HPDE6-E6E7 (cell line): ENCODE results near the gene TSC22D3.
"Not testable (repeated sequence)": the region's sequence is repeated elsewhere in the genome, so short reads cannot be mapped to it uniquely, and the experiment has no call there.

Experiments
- DNase-seq: peaks from one replicate; pipeline ENCODE4 v3.0.0; 2011; ENCODE audit warnings: missing footprints; ENCODE audit errors: extremely low spot score

The TSC22D3 gene

DNA sequence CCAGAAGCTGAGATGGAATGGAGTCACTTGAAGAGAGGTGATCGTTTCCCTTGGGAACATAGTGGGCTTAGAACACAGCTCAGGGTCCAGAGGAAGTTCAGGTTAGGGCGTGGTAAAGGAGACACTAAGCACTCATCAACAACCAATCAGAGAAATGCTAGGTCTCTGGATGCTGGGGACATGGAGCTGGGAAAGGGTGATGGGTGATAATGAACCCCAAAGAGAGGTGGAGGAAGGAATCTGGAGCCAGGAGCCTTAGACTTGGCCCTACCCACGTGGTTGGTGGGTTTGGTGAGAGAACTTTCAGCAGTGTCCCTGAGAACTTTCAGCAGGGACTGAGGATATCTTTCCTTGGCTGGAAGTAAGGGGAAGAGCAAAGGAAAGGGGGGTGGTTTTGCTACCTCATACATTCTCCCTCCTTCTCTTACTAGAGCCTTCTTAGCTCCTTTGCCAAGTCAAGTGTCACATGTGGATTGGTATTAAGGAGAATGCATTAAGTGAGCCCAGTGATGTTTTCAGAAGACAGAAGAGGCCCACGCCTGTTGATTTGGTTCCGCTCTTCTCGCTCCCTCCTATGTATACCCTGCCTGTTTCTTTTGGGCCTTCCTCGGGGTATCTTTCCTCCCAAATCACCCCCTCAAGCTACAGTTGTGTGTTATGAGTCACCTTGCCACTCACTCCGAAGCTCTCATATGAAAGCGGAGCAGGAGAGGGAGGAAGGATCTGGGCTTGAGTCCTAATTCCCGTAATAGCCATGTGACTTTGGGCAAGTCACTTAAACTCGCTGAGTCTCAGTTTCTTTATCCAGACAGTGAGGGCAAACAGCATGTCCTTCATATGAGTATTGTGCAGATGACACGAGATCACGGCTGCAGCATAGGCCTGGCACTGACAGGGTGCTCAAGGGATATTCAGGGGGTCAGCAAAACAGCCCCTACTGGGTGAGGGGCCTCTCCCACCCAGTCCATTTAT, 63.1 kb downstream of the TSC22D3 start:
- DNase-seq = no peak

DNA sequence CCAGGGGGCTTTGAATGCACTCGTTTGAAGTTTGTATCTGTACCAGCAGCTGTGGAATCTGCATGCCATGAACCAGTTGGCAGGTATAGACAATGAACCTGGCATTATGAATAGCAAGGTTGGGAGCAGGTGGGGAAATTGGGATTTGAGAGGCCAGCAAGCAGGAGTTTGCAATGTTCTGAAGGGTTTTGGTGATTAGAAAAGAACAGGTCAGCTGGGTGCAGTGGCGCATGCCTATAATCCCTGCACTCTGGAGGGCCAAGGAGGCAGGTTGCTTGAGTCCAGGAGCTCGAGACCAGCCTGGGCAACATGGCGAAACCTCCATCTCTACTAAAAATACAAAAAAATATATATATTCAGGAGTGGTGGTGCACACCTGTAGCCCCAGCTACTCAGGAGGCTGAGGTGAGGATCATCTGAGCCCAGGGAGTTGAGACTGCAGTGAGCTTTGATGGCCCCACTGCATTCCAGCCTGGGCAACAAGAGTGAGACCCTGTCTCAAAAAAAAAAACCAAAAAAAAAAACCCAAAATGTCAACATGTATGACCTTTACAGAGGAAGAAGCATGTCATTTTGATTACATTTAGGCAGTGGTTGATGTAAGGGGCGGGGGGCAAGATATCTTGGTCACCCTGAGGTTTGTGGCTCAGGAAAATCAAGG, 63.9 kb downstream of the TSC22D3 start:
- DNase-seq = no peak

DNA sequence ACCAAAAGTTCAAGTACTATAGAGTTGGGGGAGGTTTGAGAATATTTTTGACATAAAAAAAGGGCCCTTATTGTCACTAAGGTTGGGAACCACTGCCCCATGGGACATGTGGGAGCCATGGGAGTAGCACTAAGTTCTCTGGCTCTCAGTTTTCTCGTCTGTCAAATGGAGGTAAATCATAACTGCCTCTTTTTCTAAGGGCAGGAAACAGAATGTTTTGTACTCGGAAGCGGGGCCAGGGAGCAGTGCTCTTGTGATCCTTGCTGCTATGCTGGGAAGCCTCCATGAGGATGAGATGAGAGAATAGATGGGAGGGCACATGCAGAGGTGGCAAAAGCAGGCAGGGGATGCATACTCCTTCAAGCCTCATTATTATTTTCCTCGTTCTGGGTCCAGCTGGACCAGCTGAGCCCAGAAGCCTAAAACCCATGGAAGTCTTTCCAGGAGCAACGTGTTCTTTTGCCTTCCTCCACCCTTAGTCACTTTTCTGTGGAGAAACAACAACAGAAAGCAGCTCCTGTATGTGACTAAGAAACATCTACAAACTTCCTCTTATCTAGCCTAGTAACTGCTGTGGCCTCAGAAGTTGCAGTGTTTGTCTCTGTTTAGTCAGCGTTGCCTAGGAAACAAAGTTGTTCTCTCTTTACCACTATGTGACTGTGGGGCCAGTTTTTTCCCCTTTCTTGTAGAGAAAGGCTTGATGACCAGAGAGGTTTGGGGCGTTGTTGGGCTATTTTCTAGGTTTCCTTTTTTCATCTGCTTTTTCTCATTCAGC, 64.8 kb downstream of the TSC22D3 start:
- peak; percentile 83 for DNase-seq

DNA sequence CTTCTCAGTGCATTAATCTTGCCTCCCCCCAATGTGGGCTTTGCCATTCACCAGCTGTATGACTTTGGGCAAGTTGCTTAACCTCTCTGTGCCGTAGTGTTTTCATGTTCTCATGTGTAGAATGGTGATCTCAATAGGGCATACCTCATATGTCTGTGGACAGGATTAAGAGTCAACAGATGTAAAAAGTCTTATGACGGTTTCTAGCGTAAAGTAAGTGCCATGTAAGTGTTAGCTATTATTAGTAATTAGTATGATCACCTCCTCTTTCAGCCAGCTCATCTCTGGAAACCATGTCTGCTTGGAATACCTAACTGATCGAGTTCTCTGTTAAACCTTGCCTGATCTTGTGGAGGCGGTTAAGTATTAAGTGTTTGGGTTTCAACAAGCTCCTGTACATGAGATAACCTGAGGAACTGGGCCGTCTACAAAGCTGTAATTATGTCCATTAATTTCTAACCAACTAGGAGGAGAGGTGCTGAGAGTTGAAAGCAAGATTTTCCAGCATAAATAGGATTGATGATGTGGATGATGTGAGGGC, 66.3 kb downstream of the TSC22D3 start:
- no peak for DNase-seq

DNA sequence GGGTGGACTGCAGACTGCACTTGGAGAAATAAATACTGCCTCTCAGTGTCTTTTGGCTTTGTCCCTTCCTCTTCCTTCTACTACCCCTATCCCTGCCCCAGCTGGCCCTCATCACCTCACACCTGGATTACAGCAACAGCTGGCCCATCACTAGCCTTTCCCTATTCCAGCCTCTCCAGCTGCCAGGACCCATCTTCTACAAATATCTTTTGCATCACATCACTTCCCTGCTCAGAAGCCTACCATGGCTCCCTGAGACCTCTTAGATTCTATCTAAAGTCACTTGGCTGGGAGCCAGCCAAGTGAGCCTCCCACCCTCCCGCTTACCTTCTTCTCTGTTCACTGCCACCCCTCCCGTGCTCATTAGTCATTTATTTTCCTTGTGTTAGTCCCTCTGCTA, 66.8 kb downstream of the TSC22D3 start:
- DNase-seq = no peak

DNA sequence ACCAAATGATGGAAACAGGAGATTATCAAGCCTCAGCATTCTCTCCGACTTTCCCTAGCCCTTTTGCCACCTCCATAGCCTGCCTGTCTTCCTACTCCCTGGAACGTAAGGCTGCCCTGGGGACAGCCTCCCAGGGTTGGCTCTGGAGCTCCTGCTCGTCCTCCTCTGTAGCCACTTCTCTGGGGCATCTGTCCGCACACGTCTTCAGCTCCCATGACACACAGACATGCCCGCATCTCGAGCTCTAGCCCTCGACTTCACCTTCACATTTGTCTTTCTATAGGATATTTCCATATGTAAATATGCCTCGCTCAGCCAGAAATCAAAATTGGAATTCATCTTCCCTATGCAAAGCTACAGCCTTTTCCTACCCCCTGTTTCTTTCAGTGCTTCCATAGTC, 67.7 kb downstream of the TSC22D3 start:
- DNase-seq = no peak

DNA sequence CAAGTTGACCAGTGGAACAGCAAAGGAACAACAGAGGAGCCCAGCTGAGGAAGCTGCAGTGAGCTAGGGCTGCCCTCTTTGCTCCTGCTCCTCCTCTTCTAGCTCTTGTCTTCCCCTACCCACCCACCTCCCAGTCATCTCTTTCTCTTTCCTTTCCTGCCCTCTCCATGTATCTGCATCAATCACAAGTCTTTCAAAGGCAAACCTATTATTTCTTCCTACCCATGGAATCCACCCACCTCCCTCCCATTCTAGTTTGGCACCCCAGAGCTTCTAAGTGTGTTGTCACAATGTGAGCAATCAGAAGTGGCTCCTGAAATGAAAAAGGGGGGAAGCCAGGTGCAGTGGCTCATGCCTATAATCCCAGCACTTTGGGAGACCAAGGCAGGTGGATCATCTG, 69.3 kb downstream of the TSC22D3 start:
- no peak for DNase-seq

DNA sequence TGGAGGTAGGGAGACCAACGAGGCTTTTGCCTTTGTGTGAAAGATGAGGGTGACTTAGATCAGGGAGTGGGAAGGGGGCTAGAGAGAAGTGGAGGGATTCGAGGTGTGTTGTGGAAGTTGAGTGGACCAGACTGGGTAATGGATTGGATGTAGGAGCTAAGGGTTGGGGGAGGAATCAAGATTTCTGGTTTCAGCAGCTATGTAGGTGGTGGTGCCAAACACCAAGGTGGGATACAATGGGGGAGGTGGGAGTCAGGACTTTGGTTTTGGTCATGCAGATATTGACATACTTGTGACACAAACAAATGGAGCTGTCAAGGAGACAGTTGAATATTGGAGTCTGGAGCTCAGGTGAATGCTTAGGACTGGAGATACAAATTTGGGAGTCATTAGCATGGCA, 71.0 kb downstream of the TSC22D3 start:
- no peak for DNase-seq

DNA sequence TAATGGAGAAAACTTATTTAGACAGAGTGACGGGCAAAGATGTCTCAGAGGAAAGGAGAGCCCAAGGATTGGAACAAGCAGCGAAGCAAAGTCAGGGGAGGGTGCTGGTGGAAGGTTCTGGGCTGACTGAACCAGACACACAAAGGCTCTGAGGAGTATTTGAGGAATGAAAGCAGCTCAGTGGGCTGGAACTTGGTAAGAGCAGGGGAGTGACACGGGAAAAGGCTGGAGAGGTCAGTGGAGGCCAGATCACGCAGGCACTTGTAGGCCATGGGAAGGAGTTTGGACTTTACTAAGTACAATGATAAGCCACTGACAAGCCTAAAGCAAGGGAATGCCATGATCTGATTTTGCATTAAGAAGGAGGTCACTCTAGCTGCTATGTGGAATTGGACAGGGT, 71.4 kb downstream of the TSC22D3 start:
- no peak for DNase-seq

DNA sequence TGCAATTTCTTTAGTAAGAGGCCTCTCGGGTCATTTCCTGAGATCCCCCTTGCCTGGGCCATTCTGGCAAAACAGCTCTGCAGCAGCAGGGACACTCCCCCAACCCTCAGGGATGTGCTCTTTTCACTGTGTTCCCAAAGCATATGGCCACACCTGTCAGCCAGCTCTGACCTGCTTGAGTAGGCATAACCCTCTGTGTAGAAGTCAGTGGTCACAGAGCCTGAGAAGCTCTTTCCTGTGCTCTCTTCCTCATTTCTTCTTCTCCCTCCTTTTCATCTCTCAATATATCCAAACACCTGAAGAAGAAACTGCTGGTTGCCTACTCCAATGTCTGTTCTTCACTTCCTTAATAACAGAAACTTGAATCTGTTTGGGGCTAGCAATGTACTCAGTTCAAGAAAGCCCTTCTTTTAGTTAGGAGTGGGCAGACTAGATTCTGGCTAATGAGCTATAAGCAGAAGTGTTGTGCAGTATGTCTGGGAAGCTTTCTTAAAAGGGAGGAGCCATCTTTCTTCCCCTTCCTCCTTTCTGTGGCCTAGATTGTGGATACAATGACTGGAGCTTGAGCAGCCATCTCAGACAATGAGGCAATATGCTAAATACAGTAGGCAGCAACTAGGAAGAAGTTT, 74.0 kb downstream of the TSC22D3 start:
- no peak for DNase-seq

DNA sequence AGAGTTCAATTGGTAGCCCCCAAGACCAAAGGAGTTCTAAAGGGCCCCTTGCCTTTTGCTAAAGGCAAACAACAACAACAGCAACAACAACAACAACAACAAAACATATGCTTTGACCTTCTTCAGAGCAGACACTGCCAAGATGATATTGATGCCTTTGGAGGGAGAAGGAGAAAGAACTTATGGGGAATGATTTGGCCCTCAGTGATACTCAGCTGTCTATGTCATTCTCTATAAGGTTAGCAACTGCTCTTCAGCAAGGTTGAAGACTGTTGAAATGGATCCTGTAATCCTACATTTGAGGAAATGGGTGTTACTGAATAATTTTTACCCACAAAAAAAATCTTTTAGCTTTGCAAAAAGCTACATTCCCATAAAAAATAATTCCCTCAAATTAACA, 74.8 kb downstream of the TSC22D3 start:
- no peak for DNase-seq

DNA sequence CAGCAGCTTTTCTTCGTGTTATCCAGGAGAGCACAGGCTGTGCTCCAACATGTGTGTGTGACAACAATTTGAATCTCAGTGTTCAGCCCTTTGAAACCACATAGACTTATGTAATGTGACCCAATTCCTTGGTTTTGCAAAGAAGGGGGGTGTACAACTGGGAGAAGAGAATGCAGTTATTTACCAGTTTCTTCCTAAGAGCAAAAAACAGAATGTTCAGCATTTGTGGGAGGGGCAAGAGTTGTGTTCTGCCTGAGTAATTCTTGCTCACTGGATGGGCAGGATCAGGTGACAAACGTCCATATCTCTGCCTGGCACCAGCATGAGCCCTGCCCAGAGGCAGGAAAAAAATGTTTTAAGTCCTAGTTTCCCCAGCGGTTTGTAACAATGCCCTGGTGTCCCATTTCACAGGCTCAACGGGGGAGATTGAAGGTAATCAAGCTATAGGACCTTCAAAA, 75.2 kb downstream of the TSC22D3 start:
- no peak for DNase-seq

DNA sequence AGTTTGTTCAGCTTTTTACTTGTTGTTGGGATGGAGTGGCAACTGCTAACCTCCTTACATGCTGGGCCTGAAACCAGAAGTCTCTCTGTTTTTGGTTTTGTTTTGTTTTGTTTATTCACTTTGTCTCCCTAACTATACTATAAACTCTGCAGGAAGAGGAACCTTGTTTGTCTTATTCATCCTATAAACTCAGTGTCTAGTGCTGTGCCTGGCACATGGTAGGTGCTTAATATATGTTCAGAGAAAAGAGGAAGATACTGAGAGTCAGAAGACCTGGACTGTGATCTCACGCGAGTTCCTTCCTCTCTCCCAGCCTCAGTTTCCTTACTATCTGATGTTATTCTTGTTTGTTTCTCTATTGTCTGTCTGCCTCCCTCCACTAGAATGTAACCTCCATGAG, 76.0 kb downstream of the TSC22D3 start:
- no peak for DNase-seq

DNA sequence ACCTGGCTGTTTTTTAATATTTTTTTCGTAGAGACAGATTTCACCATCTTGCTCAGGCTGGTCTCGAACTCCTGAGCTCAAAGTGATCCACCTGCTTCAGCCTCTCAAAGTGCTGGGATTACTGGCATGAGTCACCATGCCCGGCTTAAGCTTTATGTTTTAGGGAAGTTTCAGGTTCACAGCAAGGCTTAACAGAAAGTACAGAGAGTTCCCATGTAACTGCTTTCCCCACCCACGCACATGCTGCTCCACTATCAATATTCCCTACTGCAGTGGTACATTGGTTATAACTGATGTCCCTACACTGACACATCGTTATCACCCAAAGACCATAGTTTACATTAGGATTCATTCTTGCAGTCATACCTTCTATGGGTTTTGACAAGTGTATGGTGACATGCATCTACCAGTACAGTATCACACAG, 84.6 kb downstream of the TSC22D3 start:
- DNase-seq = no peak

DNA sequence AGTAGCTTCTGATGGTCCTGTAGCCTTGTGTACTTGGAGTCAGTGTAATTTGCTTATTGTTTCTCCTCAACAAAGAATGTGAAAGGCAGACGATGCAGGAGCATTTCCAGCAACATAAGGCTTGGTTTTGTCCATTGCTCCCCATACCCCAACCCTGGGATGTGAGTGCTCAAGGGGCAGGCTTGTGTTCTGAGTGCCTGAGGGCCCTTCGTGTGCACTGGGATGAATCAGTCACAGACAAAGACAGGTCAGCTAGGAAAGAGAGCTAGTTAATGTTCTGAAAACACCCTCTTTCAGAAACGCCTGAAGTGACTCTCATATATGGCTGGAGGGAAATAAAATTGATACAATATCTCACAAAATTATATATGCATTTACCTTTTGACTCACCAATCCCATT, 88.1 kb downstream of the TSC22D3 start:
- no peak for DNase-seq

DNA sequence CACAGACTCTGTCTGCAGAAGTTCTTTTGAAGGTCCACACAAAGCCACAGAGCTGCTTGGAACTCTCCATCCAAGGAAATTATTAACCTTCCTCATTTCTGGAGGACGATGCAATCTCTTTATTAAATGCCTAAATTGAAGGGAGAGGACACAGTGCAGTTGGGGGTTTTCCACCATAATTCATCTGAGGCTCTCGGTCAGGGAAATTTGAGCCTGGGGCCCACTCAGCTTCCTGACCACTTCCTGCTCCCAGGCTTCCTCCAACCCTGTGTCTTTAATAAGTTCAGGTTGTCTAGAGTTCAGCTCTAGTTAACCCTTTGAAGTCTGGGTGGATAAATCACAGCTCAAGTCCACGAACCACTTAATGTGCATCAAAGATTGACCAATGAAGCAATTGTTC, 88.8 kb downstream of the TSC22D3 start:
- no peak for DNase-seq

DNA sequence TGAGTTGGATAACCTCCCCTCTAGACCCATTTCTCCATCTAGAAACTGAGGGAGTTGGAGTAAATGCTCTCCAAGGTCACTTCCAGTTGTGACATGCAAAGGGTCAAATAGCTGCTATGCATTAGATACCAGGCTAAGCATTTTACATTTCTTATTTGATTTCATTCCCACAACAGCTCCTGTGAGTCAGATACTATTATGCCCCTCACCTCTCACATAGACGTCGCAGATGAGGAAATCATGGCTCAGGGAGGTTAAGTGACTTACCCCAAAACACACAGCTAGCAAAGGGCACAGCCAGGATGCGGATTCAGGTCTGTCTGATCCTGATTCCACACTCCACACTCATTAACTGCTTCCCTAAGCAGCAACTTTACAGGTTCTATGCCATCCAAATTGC, 89.6 kb downstream of the TSC22D3 start:
- DNase-seq = no peak

DNA sequence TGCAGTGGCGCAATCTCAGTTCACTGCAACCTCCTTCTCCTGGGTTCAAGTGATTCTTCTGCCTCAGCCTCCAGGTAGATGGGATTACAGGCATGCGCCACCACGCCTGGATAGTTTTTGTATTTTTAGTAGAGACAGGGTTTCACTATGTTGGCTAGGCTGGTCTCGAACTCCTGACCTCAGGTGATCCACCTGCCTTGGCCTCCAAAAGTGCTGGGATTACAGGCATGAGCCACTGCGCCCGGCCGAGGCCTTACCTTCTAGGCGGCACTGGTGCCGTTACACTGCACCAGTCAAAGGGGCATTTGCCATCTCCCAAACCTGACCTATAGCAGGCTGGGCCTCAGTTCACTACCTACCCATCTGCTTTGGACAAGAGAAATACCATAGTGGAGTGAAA, 90.0 kb downstream of the TSC22D3 start:
- not testable (repeated sequence) for DNase-seq

DNA sequence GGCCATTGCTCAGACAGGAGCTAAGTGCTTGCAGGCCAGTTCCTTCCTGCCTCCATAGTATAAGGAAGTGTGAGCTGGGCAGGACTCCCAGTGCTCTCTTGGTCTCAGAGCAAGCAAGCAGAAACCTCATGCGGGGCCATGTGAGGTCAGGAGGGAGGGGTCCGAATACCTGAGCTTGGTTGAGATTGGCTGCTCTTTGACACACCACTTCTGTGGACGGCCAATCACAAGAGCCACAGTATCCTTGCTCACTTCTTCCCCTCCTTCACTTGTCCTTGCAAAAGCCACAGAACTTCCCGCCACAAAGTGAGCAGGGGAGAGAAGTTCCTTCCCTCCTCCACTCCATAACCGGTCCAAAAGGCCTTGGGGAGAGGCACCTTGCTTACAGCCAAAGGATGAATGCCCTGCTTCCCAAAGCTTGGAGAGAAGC, 90.6 kb downstream of the TSC22D3 start:
- peak; percentile 36 for DNase-seq

DNA sequence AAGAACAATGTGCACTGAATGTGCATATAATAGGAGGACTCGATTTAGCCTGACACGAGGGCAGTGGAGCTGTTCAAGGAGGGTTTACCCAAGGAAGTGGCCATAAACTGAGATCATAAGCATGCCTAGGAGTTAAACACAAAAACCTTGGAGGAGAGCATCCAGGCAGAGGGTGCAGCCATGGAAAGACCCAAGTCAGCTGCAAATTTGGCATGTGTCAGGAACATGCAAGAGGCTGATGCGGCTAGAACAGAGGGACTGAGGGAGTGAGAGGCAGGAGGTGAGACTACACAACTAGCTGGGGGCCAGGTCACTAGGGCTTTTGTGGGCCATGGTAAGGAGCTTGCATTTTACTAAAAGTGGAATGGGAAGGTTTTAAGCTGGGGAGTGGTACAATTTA, 91.7 kb downstream of the TSC22D3 start:
- no peak for DNase-seq

DNA sequence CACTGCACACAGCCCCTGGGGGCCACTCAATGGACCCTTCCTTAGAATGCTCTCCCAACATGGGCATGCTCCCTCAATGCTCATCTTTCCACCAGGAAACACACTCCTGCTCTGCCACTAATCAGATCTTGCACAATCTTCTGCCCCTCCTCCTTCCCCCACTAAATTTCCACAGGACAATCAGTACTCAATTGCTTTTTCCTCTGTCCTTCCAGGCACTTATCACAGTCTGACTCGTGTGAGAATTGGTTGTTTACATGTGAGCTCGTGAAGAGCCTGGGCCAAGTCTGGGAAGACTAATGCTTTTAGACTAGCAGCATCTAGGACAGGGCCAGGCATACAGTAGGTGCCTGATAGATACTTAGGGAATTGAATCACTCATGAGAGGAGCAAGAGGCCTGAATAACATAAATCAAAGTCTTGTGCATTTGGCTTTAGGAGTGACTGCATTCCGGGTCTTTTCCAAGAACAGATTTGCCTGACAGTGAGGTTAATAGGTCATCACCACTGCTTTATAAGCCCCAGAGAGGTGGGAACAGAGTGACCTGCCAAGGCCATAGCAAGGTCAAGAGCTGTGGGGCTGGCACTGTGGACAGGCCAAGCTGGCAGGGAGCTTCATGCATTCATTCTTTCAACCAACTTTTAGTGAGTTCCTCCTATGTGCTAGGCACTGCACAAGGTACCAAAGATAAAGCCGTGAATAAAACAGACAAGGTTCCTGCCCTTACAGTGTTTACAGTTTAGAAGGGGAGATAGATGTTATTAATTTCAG, 92.3 kb downstream of the TSC22D3 start:
- no peak for DNase-seq
